Kidney (tissue), 14 donors: Measurements from ENCODE around the gene IZUMO4. TPM values are rescaled to one million over a fixed set of nuclear protein-coding genes. Genes with fewer than 3 reads are reported as not detected.

Source experiments
- DNase-seq, 5 donors: peaks; one replicate each; pipeline ENCODE4 v3.0.0-alpha.2; 2013 to 2020
- FAIRE-seq: peaks from 2 replicates; lab custom pipeline; 2012; peaks lifted over from hg19 to GRCh38; lab: Jason Lieb, UNC
- H3K27ac ChIP-seq, 2 donors: one replicate each; pipeline ENCODE4 v1.7.0; 2013; ENCODE audit warnings: low read depth in 2 of 2, low read length in 2 of 2, inconsistent platforms in 1 of 2
- H3K27me3 ChIP-seq: one replicate; pipeline ENCODE4 v1.7.1; 2013; ENCODE audit warnings: low read length, inconsistent platforms; ENCODE audit not compliant: control insufficient read depth, insufficient read depth
- H3K36me3 ChIP-seq, 3 donors: one replicate each; pipeline versions ENCODE4 v1.7.0 to v1.7.1; 2013; ENCODE audit warnings: low read length in 3 of 3, control low read depth in 1 of 3, inconsistent platforms in 1 of 3; ENCODE audit not compliant: insufficient read depth in 3 of 3, control insufficient read depth in 2 of 3
- H3K4me1 ChIP-seq, 3 donors: one replicate each; pipeline versions ENCODE4 v1.7.0 to v1.7.1; 2013; ENCODE audit warnings: low read length in 3 of 3, inconsistent platforms in 1 of 3, low read depth in 1 of 3; ENCODE audit not compliant: control insufficient read depth in 2 of 3, insufficient read depth in 2 of 3
- H3K4me3 ChIP-seq, 3 donors: one replicate each; pipeline versions ENCODE4 v1.7.0 to v1.8.1; 2013; ENCODE audit warnings: low read length in 3 of 3, control low read depth in 1 of 3, inconsistent platforms in 1 of 3
- H3K9ac ChIP-seq, 3 donors: one replicate each; pipeline versions ENCODE4 v1.7.0 to v1.7.1; 2013; ENCODE audit warnings: low read length in 3 of 3, control low read depth in 1 of 3, inconsistent platforms in 1 of 3
- H3K9me3 ChIP-seq, 3 donors: one replicate each; pipeline versions ENCODE4 v1.7.0 to v1.7.1; 2013; ENCODE audit warnings: low read length in 3 of 3, control low read depth in 1 of 3, inconsistent platforms in 1 of 3; ENCODE audit not compliant: control insufficient read depth in 2 of 3, insufficient read depth in 1 of 3
- CTCF ChIP-seq: IDR thresholded peaks from 3 replicates; pipeline ENCODE4 v1.5.1; 2012; ENCODE audit warnings: mild to moderate bottlenecking, moderate library complexity, borderline replicate concordance; ENCODE audit not compliant: insufficient read depth; ENCODE audit errors: extremely low read depth
- intact Hi-C: fragments of 100-400 bp; cut with DNase I; formaldehyde crosslinking; loops from one replicate; pipeline ENCODE4 v1.11.1; 2022
- polyA plus RNA-seq: library from polyadenylated mRNA; stranded (reverse); fragments of 350-450 nt; fragmentation: Illumina TruSeq; extraction: RNeasy Lipid Tissue Mini Kit (QIAGEN cat#74804); gene quantifications from one replicate; pipeline ENCODE4 v1.2.3, GENCODE V29; 2014; ENCODE audit warnings: low read depth, low replicate concordance; ENCODE audit not compliant: insufficient read depth
- total RNA-seq: library from RNA; stranded (reverse); fragmentation: NEBNext Ultra II Directional; extraction: Animal tissue kit (Norgen Biotek cat#: 25700); gene quantifications from one replicate; pipeline ENCODE4 v1.2.1, GENCODE V29; 2021
- donor health status: control.
- donor health status: control.
- donor health status: control.
- donor health status: control.
- donor health status: control.
- donor health status: DM: yes; HTN: yes; CAD: no.
- donor health status: Normal renal cell carcinoma (clear cell type).

The IZUMO4 gene
- total and polyA plus RNA-seq, 2 donors from 2014 or later: 4.3 to 8.9 TPM

GRCh38 chr19:2050349-2050990 is 46.2 kb upstream of the IZUMO4 start:
- H3K27me3 ChIP-seq: no peaks in the 10 kb centered on the region
- H3K4me1 ChIP-seq: peaks cover 0 to 56% (median 29%) of the 10 kb centered on the region in 3 donors
- no peak for TF ChIP-seq CTCF
- H3K27ac ChIP-seq: peak overlapping the region; percentile 98
- H3K4me3 ChIP-seq: peak overlapping the region; percentile 66 to 95 (median 85)
- intact Hi-C loops: no loop called here
- H3K36me3 ChIP-seq: peaks cover 0 to 21% (median 0%) of the 10 kb centered on the region in 3 donors
- H3K9me3 ChIP-seq: no peaks in the 10 kb centered on the region
- H3K9ac ChIP-seq: peak overlapping the region; percentile 33 to 99 (median 98)
- peak in 1 of 5 donors; percentile 69 for DNase-seq
- no peak for FAIRE-seq

- FAIRE-seq (no peak), DNase-seq (peak; percentile 94 to 98 (median 96))
- H3K4me1 ChIP-seq: peaks cover 0 to 55% (median 30%) of the 10 kb centered on the region in 3 donors
- peak; percentile 72 for TF ChIP-seq CTCF
- H3K36me3 ChIP-seq: peaks cover 0 to 14% (median 0%) of the 10 kb centered on the region in 3 donors
- no peaks in the 10 kb centered on the region for H3K9me3 ChIP-seq
- peak within 1 kb of the TSS; percentile 33 to 99 (median 98) for H3K9ac ChIP-seq
- H3K27me3 ChIP-seq: no peaks in the 10 kb centered on the region
- H3K27ac ChIP-seq: peak within 1 kb of the TSS; percentile 98
- intact Hi-C loops: no loop called here
- peak within 1 kb of the TSS; percentile 66 to 95 (median 85) for H3K4me3 ChIP-seq
Observed at GRCh38 chr19:2050991-2051772, 45.5 kb upstream of the IZUMO4 start, which contains the start of gene MKNK2. Gene MKNK2 (minus strand): TSS chr19:2051244. CDS start chr19:2050851, 393 bp downstream.

GRCh38 chr19:2051773-2052704 is 44.7 kb upstream of the IZUMO4 start:
- peak overlapping the region in 2 of 3 donors; percentile 48 to 52 for H3K9ac ChIP-seq
- no peak for FAIRE-seq

More at GRCh38 chr19:2051773-2052704, 44.7 kb upstream of the IZUMO4 start:
- peak in 3 of 5 donors; percentile 67 to 87 (median 70) for DNase-seq
- TF ChIP-seq CTCF: no peak
- Histone ChIP-seq H3K27me3 (no peaks in the 10 kb centered on the region), H3K4me3 (peak overlapping the region in 1 of 3 donors; percentile 47), H3K4me1 (peaks cover 0 to 51% (median 30%) of the 10 kb centered on the region in 3 donors), H3K27ac (peak overlapping the region; percentile 83 to 89), H3K36me3 (peaks cover 0 to 9% (median 0%) of the 10 kb centered on the region in 3 donors), H3K9me3 (no peaks in the 10 kb centered on the region)
- intact Hi-C loops: no loop called here
